ENCODE measurements around the gene FHAD1.

DNA sequence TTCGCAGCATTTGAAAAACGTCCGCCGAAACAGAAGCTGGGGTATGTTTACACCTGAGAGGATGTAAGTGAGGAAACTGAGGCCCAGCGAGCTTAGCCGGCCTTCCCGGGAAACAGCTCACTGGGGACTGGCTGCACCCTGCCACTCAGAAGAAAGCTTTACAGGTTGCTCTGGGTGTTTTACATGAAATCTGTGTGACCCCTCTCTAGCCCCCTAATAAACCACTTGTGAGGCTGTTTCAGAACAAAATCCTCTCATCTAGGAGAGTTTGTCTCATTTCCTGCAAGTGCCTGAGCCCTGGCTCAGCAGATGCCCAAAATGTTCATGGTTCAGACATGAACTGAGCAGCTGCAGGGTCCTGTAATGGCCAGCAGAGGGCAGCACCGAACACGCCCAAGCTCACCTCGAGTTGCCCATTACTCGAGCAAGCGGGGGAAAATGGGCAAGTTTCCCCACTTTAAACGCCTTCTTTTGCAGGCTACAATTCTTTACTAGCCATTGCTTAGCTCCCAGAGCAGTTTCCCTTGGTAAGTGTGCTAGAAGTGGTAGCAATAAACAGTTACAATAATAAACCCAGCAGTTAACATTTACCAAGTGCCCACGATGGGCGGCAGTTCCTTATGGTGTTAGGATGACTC is 76.4 kb downstream of the FHAD1 start:
- TF ChIP-seq, protein P1, sequence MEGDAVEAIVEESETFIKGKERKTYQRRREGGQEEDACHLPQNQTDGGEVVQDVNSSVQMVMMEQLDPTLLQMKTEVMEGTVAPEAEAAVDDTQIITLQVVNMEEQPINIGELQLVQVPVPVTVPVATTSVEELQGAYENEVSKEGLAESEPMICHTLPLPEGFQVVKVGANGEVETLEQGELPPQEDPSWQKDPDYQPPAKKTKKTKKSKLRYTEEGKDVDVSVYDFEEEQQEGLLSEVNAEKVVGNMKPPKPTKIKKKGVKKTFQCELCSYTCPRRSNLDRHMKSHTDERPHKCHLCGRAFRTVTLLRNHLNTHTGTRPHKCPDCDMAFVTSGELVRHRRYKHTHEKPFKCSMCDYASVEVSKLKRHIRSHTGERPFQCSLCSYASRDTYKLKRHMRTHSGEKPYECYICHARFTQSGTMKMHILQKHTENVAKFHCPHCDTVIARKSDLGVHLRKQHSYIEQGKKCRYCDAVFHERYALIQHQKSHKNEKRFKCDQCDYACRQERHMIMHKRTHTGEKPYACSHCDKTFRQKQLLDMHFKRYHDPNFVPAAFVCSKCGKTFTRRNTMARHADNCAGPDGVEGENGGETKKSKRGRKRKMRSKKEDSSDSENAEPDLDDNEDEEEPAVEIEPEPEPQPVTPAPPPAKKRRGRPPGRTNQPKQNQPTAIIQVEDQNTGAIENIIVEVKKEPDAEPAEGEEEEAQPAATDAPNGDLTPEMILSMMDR (IDR thresholded peaks at IDR 0.05 in 4 of 5, conservative IDR thresholded peaks at IDR 0.05 in 1 of 5) = peak; percentile 80 to 98 (median 89)
- TF ChIP-seq POLR2A (IDR thresholded peaks at IDR 0.05) = no peak
